Measurements from ENCODE around the gene UQCC2.

GRCh38 chr6:33664506-33665057 lies 46.9 kb downstream of the UQCC2 start:
- TF ChIP-seq, protein P1, sequence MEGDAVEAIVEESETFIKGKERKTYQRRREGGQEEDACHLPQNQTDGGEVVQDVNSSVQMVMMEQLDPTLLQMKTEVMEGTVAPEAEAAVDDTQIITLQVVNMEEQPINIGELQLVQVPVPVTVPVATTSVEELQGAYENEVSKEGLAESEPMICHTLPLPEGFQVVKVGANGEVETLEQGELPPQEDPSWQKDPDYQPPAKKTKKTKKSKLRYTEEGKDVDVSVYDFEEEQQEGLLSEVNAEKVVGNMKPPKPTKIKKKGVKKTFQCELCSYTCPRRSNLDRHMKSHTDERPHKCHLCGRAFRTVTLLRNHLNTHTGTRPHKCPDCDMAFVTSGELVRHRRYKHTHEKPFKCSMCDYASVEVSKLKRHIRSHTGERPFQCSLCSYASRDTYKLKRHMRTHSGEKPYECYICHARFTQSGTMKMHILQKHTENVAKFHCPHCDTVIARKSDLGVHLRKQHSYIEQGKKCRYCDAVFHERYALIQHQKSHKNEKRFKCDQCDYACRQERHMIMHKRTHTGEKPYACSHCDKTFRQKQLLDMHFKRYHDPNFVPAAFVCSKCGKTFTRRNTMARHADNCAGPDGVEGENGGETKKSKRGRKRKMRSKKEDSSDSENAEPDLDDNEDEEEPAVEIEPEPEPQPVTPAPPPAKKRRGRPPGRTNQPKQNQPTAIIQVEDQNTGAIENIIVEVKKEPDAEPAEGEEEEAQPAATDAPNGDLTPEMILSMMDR (conservative IDR thresholded peaks at IDR 0.05; ENCODE audit: low read depth, low read length): no peak
- TF ChIP-seq RAD21 (IDR thresholded peaks at IDR 0.05; ENCODE audit: low read length): no peak
- no peak for TF ChIP-seq CHD1 (IDR thresholded peaks at IDR 0.05; ENCODE audit: low read depth, low read length)

Data from IMR-90 (cell line).